GM10248 (cell line): ENCODE results near the gene XIRP2.
"Not testable (repeated sequence)": the region's sequence is repeated elsewhere in the genome, so short reads cannot be mapped to it uniquely, and the experiment has no call there.

Experiments
- CTCF ChIA-PET: fragments of 300-600 bp; sonication (Branson Sonifier 250); formaldehyde crosslinking; extraction: SDS; loops from one replicate; lab custom pipeline; 2021; ENCODE audit warnings: antibody characterized with exemption; lab: Yijun Ruan, JAX
- POLR2A ChIA-PET: fragments of 350-650 bp; sonication (Branson Sonifier 250); formaldehyde crosslinking; extraction: SDS; loops from one replicate; lab custom pipeline; 2020; ENCODE audit warnings: antibody characterized with exemption; lab: Yijun Ruan, JAX
- DNase-seq: peaks from one replicate; pipeline ENCODE4 v3.0.0; 2012; ENCODE audit errors: extremely low spot score
- CTCF ChIP-seq: IDR thresholded peaks from 2 replicates; pipeline ENCODE4 v1.5.1; 2012; ENCODE audit warnings: mild to moderate bottlenecking, low read depth; ENCODE audit errors: extremely low read depth, missing control alignments, control extremely low read depth

XIRP2 gene

GRCh38 chr2:167048829-167049228, 160.5 kb downstream of the XIRP2 start:
- ChIA-PET POLR2A (no interaction called here), CTCF (no interaction called here)
- DNase-seq = no peak
- TF ChIP-seq CTCF = no peak

- TF ChIP-seq CTCF = no peak
- POLR2A ChIA-PET = no interaction called here
- DNase-seq = no peak
- CTCF ChIA-PET = interaction anchor here (1.0 kb wide), 1 partner anchor 9 kb away, joined by 3 read pairs; no protein-coding TSS in a partner anchor
These were observed 161.4 kb downstream of the XIRP2 start for GRCh38 chr2:167049659-167050058.

- no peak for DNase-seq
- no peak for TF ChIP-seq CTCF
- ChIA-PET POLR2A (no interaction called here), CTCF (interaction anchor here (1.1 kb wide), 1 partner anchor 24 kb away, joined by 3 read pairs; no protein-coding TSS in a partner anchor)
These were observed 164.5 kb downstream of the XIRP2 start for GRCh38 chr2:167052825-167053224.

GRCh38 chr2:167054881-167055280, 166.6 kb downstream of the XIRP2 start:
- ChIA-PET CTCF (no interaction called here), POLR2A (no interaction called here)
- no peak for TF ChIP-seq CTCF
- no peak for DNase-seq

GRCh38 chr2:167057446-167057845, 169.2 kb downstream of the XIRP2 start:
- ChIA-PET POLR2A (no interaction called here), CTCF (no interaction called here)

GRCh38 chr2:167059173-167059572, 170.9 kb downstream of the XIRP2 start:
- POLR2A ChIA-PET = no interaction called here
- CTCF ChIA-PET = no interaction called here
- no peak for TF ChIP-seq CTCF
- no peak for DNase-seq

More at GRCh38 chr2:167057446-167057845, 169.2 kb downstream of the XIRP2 start:
- no peak for TF ChIP-seq CTCF
- no peak for DNase-seq

GRCh38 chr2:167069855-167070254, 181.6 kb downstream of the XIRP2 start:
- ChIA-PET POLR2A (no interaction called here), CTCF (no interaction called here)
- DNase-seq = no peak
- TF ChIP-seq CTCF = no peak

GRCh38 chr2:167075708-167076107, 187.4 kb downstream of the XIRP2 start:
- CTCF ChIA-PET = interaction anchor here (1.2 kb wide), 1 partner anchor 15 kb away, joined by 3 read pairs; no protein-coding TSS in a partner anchor
- DNase-seq, POLR2A ChIA-PET: not testable (repeated sequence)

- DNase-seq, POLR2A ChIA-PET, CTCF ChIA-PET: not testable (repeated sequence)
These were observed 210.7 kb downstream of the XIRP2 start for GRCh38 chr2:167098931-167099330.
